K562 (cell line): ENCODE measurements around the gene TCEAL5. TPM values are rescaled to one million over a fixed set of nuclear protein-coding genes. Genes with fewer than 3 reads are reported as not detected.
A peak's percentile ranks its signal among the peaks of the same experiment; 100 is the strongest.

ENCODE experiments used
- BRD4 ChIP-seq: fragments of 200-600 bp; sonication (generic); IDR thresholded peaks from 2 replicates; pipeline ENCODE4 v1.6.1; 2017; ENCODE audit warnings: inconsistent platforms
- GABPB1 ChIP-seq: sonication (generic); formaldehyde crosslinking; IDR thresholded peaks from 2 replicates; pipeline ENCODE4 v1.8.0; 2022; ENCODE audit warnings: mild to moderate bottlenecking, missing genetic modification reagents
- LCOR ChIP-seq: sonication (generic); formaldehyde crosslinking; IDR thresholded peaks from 2 replicates; pipeline ENCODE4 v1.8.0; 2022; ENCODE audit warnings: mild to moderate bottlenecking, missing genetic modification reagents
- PML ChIP-seq: IDR thresholded peaks from 2 replicates; pipeline ENCODE4 v1.6.1; 2012; ENCODE audit warnings: low read length, inconsistent platforms
- SAFB ChIP-seq: fragments of 200-400 bp; formaldehyde crosslinking; IDR thresholded peaks from 2 replicates; pipeline ENCODE4 v1.6.1; 2017; ENCODE audit warnings: low read depth, low read length, borderline replicate concordance
- SP1 ChIP-seq: sonication (generic); formaldehyde crosslinking; IDR thresholded peaks from 2 replicates; pipeline ENCODE4 v1.8.1; 2022; ENCODE audit warnings: mild to moderate bottlenecking, missing genetic modification reagents
- ZBTB40 ChIP-seq, 2 experiments: fragments of 450-650 bp in 1 of 2; sonication (generic) in 1 of 2; formaldehyde crosslinking in 1 of 2; IDR thresholded peaks; 2 replicates each; pipeline versions ENCODE4 v1.7.1 to v1.9.0; 2016 to 2022; ENCODE audit warnings: inconsistent platforms in 1 of 2, mild to moderate bottlenecking in 1 of 2, missing genetic modification reagents in 1 of 2
- ZNF253 ChIP-seq: fragments of 250-450 bp; sonication (Bioruptor Pico); conservative IDR thresholded peaks from 2 replicates; pipeline ENCODE4 v1.6.1; 2021; ENCODE audit warnings: mild to moderate bottlenecking
- ZNF778 ChIP-seq: fragments of 450-650 bp; formaldehyde crosslinking; IDR thresholded peaks from 2 replicates; pipeline ENCODE4 v1.4.0; 2020; ENCODE audit warnings: mild to moderate bottlenecking, moderate library complexity
- polyA plus RNA-seq, 8 experiments: library from polyadenylated mRNA; depleted of rRNA in 4 of 8; stranded (reverse) in 5 of 8; unstranded in 3 of 8; fragments of >200 nt; fragmentation: Nextera tagmentation in 2 of 8; fragmentation: Illumina TruSeq in 1 of 8; extraction: Ambion mirVana in 2 of 8; extraction: Trizol in 1 of 8; gene quantifications; 2 replicates each; pipeline versions ENCODE4 v1.2.1 to v1.2.3, GENCODE V29; 2011 to 2014; ENCODE audit warnings: inconsistent platforms in 1 of 8, missing spikeins in 1 of 8
- total RNA-seq, 7 experiments: library from RNA; depleted of rRNA in 6 of 7; stranded (reverse); fragments of >200 nt in 6 of 7; fragmentation: Illumina TruSeq in 2 of 7; extraction: Trizol in 2 of 7; gene quantifications; 2 replicates each; pipeline versions ENCODE4 v1.2.1 to v1.2.3, GENCODE V29; 2011 to 2021; ENCODE audit warnings: low replicate concordance in 1 of 7
- TF ChIP-seq, protein P1 (sequence below): sonication (generic); formaldehyde crosslinking; IDR thresholded peaks from 2 replicates; pipeline ENCODE4 v1.8.1; 2023; ENCODE audit warnings: missing genetic modification reagents, mild to moderate bottlenecking, borderline replicate concordance
- TF ChIP-seq, protein P2 (sequence below), 2 experiments: fragments of 250-450 bp in 1 of 2; fragments of 450-650 bp in 1 of 2; sonication (Bioruptor Pico) in 1 of 2; IDR thresholded peaks; 2 replicates each; pipeline versions ENCODE4 v1.6.1 to v1.8.0; 2016 to 2021; ENCODE audit warnings: mild to moderate bottlenecking in 2 of 2, moderate library complexity in 2 of 2, missing compliant biosample characterization in 1 of 2, missing genetic modification characterization in 1 of 2

TCEAL5 gene
- total and polyA plus RNA-seq, 9 of the 15 experiments (the other 6 are each of a cell fraction or from before 2014, with no cell fraction given) = 0.10 to 0.18 TPM; not detected in 7

DNA sequence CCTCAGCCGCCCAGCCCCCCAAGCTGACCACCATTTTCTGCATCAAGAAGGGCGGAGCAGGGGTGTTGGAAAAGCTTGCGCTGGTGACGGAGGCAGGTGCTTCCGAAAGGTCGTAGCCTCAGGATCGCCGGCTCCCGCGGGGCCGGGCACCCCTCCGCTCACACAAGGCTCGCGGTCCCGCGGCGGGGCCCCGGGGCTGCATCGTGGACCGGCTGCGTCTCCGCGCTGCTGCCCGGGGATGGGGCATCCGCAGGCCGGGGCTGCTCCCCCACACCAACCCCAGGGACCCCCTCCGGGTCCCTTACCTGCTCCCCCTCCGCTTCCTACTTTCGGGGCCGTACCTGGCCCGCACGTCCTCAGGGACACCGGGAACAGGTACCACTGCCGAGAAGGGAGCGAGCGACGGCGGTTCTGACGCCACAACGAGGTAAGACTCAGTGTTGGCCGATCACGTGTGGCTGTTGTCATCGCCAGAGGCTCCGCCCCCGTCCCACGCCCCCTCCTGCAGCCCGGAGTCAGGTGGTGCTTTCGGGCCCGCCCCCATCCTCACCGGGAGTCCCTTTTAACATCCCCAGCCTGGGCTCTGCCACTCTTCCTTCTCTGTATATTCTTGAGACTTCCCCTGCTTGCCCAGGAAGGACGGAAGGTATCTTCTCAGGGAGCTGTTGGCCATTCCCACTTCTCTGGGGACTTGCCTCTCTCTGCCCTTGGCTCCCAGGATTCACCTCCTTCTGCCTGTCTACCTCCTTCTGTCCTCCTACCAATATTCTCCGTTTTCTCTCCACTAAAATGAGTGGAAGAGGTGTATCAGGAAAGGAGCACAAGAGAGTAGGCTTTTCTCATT lies 34.2 kb upstream of the TCEAL5 start, which contains the start of gene BEX2 (continued):
- TF ChIP-seq, protein P1, sequence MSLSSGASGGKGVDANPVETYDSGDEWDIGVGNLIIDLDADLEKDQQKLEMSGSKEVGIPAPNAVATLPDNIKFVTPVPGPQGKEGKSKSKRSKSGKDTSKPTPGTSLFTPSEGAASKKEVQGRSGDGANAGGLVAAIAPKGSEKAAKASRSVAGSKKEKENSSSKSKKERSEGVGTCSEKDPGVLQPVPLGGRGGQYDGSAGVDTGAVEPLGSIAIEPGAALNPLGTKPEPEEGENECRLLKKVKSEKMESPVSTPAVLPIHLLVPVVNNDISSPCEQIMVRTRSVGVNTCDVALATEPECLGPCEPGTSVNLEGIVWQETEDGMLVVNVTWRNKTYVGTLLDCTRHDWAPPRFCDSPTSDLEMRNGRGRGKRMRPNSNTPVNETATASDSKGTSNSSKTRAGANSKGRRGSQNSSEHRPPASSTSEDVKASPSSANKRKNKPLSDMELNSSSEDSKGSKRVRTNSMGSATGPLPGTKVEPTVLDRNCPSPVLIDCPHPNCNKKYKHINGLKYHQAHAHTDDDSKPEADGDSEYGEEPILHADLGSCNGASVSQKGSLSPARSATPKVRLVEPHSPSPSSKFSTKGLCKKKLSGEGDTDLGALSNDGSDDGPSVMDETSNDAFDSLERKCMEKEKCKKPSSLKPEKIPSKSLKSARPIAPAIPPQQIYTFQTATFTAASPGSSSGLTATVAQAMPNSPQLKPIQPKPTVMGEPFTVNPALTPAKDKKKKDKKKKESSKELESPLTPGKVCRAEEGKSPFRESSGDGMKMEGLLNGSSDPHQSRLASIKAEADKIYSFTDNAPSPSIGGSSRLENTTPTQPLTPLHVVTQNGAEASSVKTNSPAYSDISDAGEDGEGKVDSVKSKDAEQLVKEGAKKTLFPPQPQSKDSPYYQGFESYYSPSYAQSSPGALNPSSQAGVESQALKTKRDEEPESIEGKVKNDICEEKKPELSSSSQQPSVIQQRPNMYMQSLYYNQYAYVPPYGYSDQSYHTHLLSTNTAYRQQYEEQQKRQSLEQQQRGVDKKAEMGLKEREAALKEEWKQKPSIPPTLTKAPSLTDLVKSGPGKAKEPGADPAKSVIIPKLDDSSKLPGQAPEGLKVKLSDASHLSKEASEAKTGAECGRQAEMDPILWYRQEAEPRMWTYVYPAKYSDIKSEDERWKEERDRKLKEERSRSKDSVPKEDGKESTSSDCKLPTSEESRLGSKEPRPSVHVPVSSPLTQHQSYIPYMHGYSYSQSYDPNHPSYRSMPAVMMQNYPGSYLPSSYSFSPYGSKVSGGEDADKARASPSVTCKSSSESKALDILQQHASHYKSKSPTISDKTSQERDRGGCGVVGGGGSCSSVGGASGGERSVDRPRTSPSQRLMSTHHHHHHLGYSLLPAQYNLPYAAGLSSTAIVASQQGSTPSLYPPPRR (CRISPR knock-in tag) = no peak
- no peak for TF ChIP-seq BRD4
- 0 out of 2 replicates have a peak, but pooled peaks have one; percentile 51 for TF ChIP-seq SP1 (CRISPR knock-in tag)
- no peak for TF ChIP-seq GABPB1 (CRISPR knock-in tag)
- no peak for TF ChIP-seq ZNF778 (CRISPR knock-in tag)
- no peak for TF ChIP-seq LCOR
- TF ChIP-seq PML = no peak
- TF ChIP-seq, protein P2, sequence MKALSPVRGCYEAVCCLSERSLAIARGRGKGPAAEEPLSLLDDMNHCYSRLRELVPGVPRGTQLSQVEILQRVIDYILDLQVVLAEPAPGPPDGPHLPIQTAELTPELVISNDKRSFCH (CRISPR knock-in tag; IDR thresholded peaks at IDR 0.05) = no peak
- TF ChIP-seq, protein P2 (tag; IDR thresholded peaks at IDR 0.05) = no peak
- TF ChIP-seq ZNF253 (CRISPR knock-in tag) = no peak
- TF ChIP-seq SAFB = no peak
- TF ChIP-seq ZBTB40 (IDR thresholded peaks at IDR 0.05) = no peak
- TF ChIP-seq ZBTB40 (CRISPR knock-in tag; IDR thresholded peaks at IDR 0.05) = no peak
